Skeletal muscle tissue (tissue), 4 donors: ENCODE results near the gene CTNND2. TPM values are rescaled to one million over a fixed set of nuclear protein-coding genes. Genes with fewer than 3 reads are reported as not detected.

ENCODE experiments used
- H3K27ac ChIP-seq: one replicate; pipeline ENCODE4 v1.7.0; 2013; ENCODE audit warnings: mild to moderate bottlenecking, low read depth, low read length, inconsistent platforms
- H3K27me3 ChIP-seq, 3 donors: one replicate each; pipeline ENCODE4 v1.7.0; 2013; ENCODE audit warnings: low read length in 3 of 3; ENCODE audit not compliant: control insufficient read depth in 3 of 3, insufficient read depth in 3 of 3
- H3K36me3 ChIP-seq, 3 donors: one replicate each; pipeline ENCODE4 v1.7.0; 2013; ENCODE audit warnings: low read length in 3 of 3; ENCODE audit not compliant: control insufficient read depth in 3 of 3, insufficient read depth in 3 of 3
- H3K4me1 ChIP-seq, 3 donors: one replicate each; pipeline ENCODE4 v1.7.0; 2013; ENCODE audit warnings: low read length in 3 of 3, mild to moderate bottlenecking in 3 of 3; ENCODE audit not compliant: control insufficient read depth in 3 of 3, insufficient read depth in 3 of 3
- H3K4me3 ChIP-seq, 3 donors: one replicate each; pipeline ENCODE4 v1.7.0; 2013; ENCODE audit warnings: low read length in 3 of 3
- H3K9ac ChIP-seq, 3 donors: one replicate each; pipeline ENCODE4 v1.7.0; 2013; ENCODE audit warnings: low read length in 3 of 3, mild to moderate bottlenecking in 3 of 3, moderate library complexity in 2 of 3, low read depth in 1 of 3
- H3K9me3 ChIP-seq, 3 donors: one replicate each; pipeline ENCODE4 v1.7.0; 2013; ENCODE audit warnings: low read length in 3 of 3; ENCODE audit not compliant: control insufficient read depth in 3 of 3
- total RNA-seq: library from RNA; depleted of rRNA; stranded (reverse); fragments of >200 nt; gene quantifications from one replicate; pipeline ENCODE4 v1.2.3, GENCODE V29; 2014
- donor health status: Osteomylitis.

CTNND2 gene
- total RNA-seq, 1 donor from 2014 or later = 0.52 TPM

- H3K27me3 ChIP-seq = no peaks in the 10 kb centered on the region
- no peak overlapping the region for H3K27ac ChIP-seq
- H3K9ac ChIP-seq = no peak overlapping the region
- H3K9me3 ChIP-seq = no peaks in the 10 kb centered on the region
- H3K36me3 ChIP-seq = no peaks in the 10 kb centered on the region
- H3K4me3 ChIP-seq = no peak overlapping the region
- H3K4me1 ChIP-seq = no peaks in the 10 kb centered on the region
Observed at GRCh38 chr5:11596185-11596584, 308.1 kb downstream of the CTNND2 start.

DNA sequence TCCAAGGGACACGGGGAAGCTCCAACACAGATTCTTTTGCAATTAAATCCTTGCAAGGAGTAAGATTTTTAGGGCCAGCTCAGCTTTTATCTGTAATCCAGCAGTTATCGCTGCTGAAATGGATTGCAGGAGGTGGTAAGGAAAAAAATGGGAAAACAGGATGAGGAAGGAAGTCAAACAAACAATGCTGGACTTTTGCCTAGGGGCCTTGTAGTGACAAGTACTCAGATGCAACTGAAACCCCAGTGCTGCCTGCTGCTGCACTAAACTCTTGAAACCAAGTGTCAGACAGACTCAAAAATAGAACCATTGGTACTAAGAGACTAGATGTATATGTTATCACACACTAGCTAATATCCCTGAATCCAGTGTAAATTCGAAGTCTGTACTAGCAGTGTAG lies 309.2 kb downstream of the CTNND2 start:
- Histone ChIP-seq H3K36me3 (no peaks in the 10 kb centered on the region), H3K27ac (no peak overlapping the region), H3K4me1 (no peaks in the 10 kb centered on the region), H3K27me3 (no peaks in the 10 kb centered on the region), H3K4me3 (no peak overlapping the region), H3K9ac (no peak overlapping the region), H3K9me3 (no peaks in the 10 kb centered on the region)

DNA sequence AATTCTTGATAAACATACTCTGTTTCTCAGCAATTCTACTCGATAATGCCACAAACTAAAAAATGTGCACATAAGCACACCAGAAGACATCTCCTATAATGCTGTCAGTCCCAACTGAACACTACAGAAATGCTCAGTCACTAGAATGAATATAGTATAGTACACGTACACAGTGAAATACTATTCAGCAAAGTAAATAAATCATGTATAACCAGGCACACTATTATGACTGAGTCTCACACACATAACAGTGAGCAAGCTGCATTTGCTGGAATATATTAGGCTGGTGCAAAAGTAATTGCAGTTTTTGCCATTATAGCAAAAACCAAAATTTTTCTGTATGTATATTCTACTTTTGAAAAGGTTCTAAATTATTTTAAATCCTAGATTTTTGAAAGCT lies 310.2 kb downstream of the CTNND2 start:
- no peaks in the 10 kb centered on the region for H3K36me3 ChIP-seq
- no peaks in the 10 kb centered on the region for H3K9me3 ChIP-seq
- H3K4me1 ChIP-seq = no peaks in the 10 kb centered on the region
- H3K4me3 ChIP-seq = no peak overlapping the region
- no peak overlapping the region for H3K27ac ChIP-seq
- H3K9ac ChIP-seq = no peak overlapping the region
- no peaks in the 10 kb centered on the region for H3K27me3 ChIP-seq

GRCh38 chr5:11590475-11590874 lies 313.8 kb downstream of the CTNND2 start:
- H3K27ac ChIP-seq = no peak overlapping the region
- H3K4me3 ChIP-seq = no peak overlapping the region
- H3K4me1 ChIP-seq = no peaks in the 10 kb centered on the region
- H3K9me3 ChIP-seq = no peaks in the 10 kb centered on the region
- no peaks in the 10 kb centered on the region for H3K27me3 ChIP-seq
- H3K9ac ChIP-seq = no peak overlapping the region
- H3K36me3 ChIP-seq = no peaks in the 10 kb centered on the region

DNA sequence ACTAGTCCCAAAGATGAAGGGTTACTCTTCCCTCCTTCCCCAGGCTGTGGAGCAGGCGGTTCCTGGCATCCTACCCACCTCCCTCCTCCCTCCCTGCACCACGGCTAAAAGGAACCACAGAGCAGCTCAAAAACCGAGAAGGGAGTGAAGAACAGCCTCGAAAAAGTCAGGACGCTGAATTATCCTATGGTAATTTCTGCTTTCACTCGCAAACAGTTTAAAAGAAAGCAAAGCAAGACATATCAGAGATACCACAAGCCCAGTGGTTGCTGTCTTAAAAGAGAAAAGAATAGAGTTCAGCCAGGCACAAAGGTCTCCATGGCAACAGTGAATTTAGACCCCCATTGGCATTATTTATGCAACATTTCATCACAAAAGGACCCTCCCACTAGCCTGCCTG lies 315.4 kb downstream of the CTNND2 start:
- no peaks in the 10 kb centered on the region for H3K9me3 ChIP-seq
- no peaks in the 10 kb centered on the region for H3K4me1 ChIP-seq
- no peaks in the 10 kb centered on the region for H3K27me3 ChIP-seq
- no peak overlapping the region for H3K27ac ChIP-seq
- H3K4me3 ChIP-seq = no peak overlapping the region
- H3K9ac ChIP-seq = no peak overlapping the region
- H3K36me3 ChIP-seq = no peaks in the 10 kb centered on the region

DNA sequence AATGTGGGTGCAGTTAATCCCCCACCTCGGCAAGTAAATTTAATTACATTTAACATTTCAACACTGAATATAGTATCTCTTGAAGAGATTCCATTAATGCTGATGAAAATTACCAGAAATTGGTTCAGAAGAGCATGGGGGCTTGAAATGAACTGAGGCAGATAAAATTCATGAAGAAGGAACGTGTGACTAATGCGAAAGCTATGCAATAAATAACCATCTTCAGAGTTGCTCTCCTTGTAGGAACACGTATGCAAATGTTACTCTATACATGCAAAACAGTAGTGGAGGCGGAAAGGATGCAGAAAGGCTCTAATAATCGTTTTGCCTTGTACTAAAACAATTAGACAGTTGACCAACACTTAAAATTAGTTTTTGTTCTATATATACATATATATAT lies 320.2 kb downstream of the CTNND2 start:
- Histone ChIP-seq H3K4me1 (no peaks in the 10 kb centered on the region), H3K9ac (no peak overlapping the region), H3K9me3 (no peaks in the 10 kb centered on the region), H3K36me3 (no peaks in the 10 kb centered on the region), H3K27me3 (no peaks in the 10 kb centered on the region), H3K4me3 (no peak overlapping the region), H3K27ac (no peak overlapping the region)

DNA sequence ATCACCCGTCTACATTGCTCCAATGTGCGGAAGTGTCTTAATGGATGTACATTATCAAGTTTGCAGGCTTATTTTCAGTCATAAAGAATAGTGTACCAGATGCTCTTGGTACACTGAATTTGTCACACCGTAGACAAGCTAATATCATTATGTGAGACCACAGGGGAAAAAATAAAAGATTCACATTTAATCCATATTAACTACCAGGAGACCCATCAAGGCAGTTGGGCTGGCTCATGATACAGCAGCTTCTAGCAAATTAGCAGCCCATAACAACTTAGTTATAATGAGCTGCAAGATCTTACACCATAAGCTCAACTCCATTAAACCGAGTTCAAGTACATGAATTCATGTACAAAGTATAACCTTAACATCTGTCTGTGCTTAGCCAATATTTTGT lies 324.9 kb downstream of the CTNND2 start:
- no peak overlapping the region for H3K27ac ChIP-seq
- no peaks in the 10 kb centered on the region for H3K36me3 ChIP-seq
- H3K9me3 ChIP-seq = no peaks in the 10 kb centered on the region
- H3K27me3 ChIP-seq = no peaks in the 10 kb centered on the region
- no peak overlapping the region for H3K9ac ChIP-seq
- no peak overlapping the region for H3K4me3 ChIP-seq
- H3K4me1 ChIP-seq = no peaks in the 10 kb centered on the region

GRCh38 chr5:11574787-11575186 lies 329.5 kb downstream of the CTNND2 start:
- H3K27me3 ChIP-seq = no peaks in the 10 kb centered on the region
- no peaks in the 10 kb centered on the region for H3K9me3 ChIP-seq
- no peak overlapping the region for H3K9ac ChIP-seq
- no peak overlapping the region for H3K4me3 ChIP-seq
- H3K36me3 ChIP-seq = no peaks in the 10 kb centered on the region
- H3K4me1 ChIP-seq = no peaks in the 10 kb centered on the region
- H3K27ac ChIP-seq = no peak overlapping the region

- Histone ChIP-seq H3K9me3 (no peaks in the 10 kb centered on the region), H3K4me1 (no peaks in the 10 kb centered on the region), H3K4me3 (no peak overlapping the region), H3K9ac (no peak overlapping the region), H3K27me3 (no peaks in the 10 kb centered on the region), H3K36me3 (no peaks in the 10 kb centered on the region), H3K27ac (no peak overlapping the region)
Observed at GRCh38 chr5:11573140-11573992, 330.9 kb downstream of the CTNND2 start.

DNA sequence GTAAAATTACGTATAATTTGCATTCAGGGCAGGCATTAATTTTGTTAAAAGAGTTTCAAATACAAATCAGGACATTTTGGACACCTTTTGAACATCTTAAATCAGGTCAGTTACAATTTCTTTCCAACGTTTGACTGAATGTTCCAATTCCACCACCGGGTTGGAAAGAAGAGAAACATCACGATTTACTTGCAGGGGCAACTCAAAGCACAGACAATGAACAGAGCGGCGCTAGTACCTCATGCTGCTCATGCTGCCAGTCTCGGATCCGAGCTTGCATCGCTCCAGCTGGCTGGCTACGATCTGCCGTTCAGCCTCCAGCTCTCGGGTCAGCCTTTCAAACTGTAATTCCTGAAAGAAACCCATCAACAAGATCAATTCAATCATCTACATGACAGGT lies 339.5 kb downstream of the CTNND2 start:
- H3K4me3 ChIP-seq = no peak overlapping the region
- no peaks in the 10 kb centered on the region for H3K9me3 ChIP-seq
- H3K4me1 ChIP-seq = no peaks in the 10 kb centered on the region
- H3K9ac ChIP-seq = no peak overlapping the region
- H3K36me3 ChIP-seq = no peaks in the 10 kb centered on the region
- no peaks in the 10 kb centered on the region for H3K27me3 ChIP-seq
- no peak overlapping the region for H3K27ac ChIP-seq
